NCI-H345 treated with DMSO at 0.1 percent for 48 hours (cell line): Measurements from ENCODE around the gene ZBTB25.
"Not testable (repeated sequence)": the region's sequence is repeated elsewhere in the genome, so short reads cannot be mapped to it uniquely, and the experiment has no call there.

ENCODE experiments used
- DNase-seq: peaks from one replicate; lab custom pipeline; 2025; ENCODE audit not compliant: unreplicated experiment; lab: John Stamatoyannopoulos, UW

ZBTB25 gene

DNA sequence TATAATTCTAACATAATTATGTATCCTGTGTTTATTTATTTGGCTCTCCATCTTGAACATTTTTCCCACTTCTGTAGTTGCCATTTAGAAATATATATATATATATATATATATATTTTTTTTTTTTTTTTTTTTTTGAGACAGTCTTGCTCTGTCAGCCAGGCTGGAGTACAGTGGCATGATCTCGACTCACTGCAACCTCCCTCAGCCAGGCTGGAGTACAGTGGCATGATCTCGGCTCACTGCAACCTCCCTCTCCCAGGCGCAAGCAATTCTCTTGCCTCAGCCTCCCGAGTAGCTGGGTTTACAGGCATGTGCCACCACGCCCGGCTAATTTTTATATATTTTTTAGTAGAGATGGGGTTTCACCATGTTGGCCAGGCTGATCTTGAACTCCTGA lies 14.0 kb upstream of the ZBTB25 start:
- DNase-seq, result not testable (repeated sequence)

GRCh38 chr14:64516969-64517368 lies 13.3 kb upstream of the ZBTB25 start:
- no peak for DNase-seq

- DNase-seq, result no peak
Measured at GRCh38 chr14:64515053-64515452, 11.4 kb upstream of the ZBTB25 start.

DNA sequence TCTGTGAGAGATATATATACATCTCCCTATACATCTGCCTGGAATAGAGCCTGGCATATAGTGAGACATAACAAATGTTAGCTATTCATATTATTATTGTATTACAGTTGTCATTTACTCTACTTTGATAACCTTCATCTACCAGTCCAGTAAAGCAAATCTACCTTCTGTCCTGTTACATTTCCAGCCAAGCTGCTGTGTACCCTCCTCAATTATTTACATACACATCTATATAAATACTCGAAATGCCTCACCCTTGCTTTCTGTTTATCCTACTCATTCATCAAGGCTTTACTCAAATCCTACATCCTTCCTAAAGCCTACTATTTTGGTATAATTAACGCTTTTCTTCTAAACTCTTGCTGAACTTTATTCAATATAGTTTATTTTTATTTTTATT lies 9.6 kb upstream of the ZBTB25 start:
- no peak for DNase-seq

GRCh38 chr14:64510825-64511671 lies 7.4 kb upstream of the ZBTB25 start:
- peak; percentile 66 for DNase-seq

GRCh38 chr14:64509036-64509435 lies 5.4 kb upstream of the ZBTB25 start:
- DNase-seq, result no peak

DNA sequence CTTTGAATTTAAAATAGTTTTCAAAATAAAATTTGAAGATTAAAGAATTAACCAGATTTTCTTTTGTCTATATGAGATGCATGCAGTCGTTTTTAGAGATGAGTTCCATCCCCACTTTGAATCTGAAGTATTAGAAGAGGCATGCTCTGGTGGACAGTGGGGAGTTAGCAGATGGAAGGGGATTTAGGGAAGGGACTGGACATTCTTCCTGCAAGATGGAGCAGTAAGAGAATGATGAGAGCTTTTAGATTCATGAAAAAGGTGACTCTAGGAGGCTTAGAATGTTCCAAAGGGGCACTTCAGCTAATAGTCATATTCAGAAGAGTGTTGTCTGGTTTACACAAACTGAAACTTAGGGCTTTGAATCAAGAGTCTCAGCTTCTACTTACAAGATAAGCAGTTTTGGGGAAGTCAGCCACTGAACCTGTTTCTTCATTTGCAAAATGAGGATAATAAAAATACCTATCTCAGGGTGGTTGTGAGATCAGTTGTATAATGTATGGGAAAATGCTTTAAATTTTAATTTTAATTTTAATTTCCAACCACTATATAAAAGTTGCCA lies 4.7 kb upstream of the ZBTB25 start:
- DNase-seq, result no peak

- no peak for DNase-seq
Measured at GRCh38 chr14:64507376-64508156, 3.9 kb upstream of the ZBTB25 start.

DNA sequence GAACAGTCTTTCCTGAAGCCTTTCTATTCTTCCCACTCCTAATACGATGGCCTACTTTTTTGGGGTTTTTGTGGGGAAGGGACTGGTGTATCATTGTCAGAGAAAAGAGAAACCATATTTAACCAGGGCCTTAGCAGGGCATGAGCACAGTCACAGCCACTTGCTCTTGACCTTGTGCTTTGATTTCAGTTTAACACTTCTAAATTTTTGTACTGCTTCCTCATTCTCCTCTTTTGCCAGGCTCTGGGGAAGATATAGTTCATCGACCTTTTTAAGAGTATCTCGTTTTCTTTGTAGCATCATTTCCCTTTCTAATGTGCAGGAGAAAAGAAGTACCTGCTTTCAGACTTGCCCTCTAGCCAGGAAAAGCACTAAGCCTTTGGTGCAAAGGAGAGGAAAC lies 3.1 kb upstream of the ZBTB25 start:
- no peak for DNase-seq

DNA sequence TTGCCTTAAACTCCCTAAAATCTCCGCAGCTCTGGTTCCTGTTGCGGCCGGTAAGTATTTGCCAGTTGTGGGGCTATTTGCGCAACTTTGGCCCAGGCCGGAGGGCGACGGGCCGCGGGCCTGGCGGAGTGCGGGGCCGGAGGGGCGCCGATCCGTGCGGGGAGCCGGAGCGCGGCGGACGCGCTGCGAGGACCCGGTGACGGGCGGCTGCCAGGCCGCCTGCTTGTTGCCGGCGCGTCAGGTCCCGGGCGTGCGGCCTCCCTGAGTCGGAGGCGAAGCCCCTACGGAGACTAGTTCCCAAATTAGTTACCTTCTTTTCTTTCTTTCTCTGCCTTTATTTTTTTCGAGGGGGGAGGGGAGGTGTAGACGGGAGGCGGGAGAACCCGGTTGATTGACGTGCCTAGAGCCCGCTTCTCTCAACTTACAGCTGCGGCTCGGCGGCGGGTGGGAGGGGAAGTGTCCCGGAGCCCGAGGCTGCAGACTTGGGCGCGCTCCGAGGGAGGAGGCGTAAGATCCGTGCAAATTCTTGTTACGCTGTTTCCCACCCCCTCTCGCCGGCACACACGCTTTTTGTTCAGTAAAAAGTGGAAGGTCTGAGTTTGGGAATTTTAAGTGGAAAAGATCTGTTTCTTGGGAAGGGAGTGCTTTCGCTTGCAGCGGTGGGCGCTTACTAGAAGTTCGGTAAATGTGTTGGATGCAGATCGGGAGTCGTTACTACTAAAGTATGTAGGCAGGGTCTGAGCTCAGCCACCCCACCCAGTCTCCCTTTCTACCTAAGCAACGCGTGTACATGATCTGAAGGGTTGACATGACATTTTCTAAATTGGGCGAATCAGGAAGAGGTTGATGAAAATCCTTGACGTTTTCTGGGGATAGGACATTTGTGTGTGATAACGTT lies 1.5 kb upstream of the ZBTB25 start:
- DNase-seq, result peak; percentile 66

- DNase-seq, result peak; percentile 49
Measured at GRCh38 chr14:64504310-64504896, 765 bp upstream of the ZBTB25 start, which contains the start of gene ZBTB1. ZBTB1 (plus strand) TSS chr14:64504770; CDS start chr14:64521505, 16,735 bp downstream.

- no peak for DNase-seq
Measured at GRCh38 chr14:64502887-64503433, 678 bp downstream of the ZBTB25 start.

DNA sequence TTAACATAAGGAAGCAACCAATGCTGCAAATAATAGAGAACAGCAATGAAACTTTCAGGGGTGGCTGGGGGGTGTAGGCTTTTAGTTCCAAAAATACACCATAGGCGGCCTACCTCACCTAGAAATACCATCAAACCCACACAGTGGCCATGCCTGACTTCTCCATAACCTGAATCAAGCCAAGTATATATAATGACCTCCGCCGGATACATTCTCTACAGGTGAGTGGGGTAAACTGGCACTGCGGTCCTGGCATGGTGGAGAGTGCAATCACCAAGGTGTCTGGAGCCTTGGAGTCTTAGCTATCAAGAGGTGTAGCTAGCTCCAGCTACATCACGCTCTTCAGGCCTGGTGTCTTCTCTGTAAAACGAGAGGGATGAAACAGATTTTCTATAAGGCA lies 1.2 kb downstream of the ZBTB25 start:
- no peak for DNase-seq

DNA sequence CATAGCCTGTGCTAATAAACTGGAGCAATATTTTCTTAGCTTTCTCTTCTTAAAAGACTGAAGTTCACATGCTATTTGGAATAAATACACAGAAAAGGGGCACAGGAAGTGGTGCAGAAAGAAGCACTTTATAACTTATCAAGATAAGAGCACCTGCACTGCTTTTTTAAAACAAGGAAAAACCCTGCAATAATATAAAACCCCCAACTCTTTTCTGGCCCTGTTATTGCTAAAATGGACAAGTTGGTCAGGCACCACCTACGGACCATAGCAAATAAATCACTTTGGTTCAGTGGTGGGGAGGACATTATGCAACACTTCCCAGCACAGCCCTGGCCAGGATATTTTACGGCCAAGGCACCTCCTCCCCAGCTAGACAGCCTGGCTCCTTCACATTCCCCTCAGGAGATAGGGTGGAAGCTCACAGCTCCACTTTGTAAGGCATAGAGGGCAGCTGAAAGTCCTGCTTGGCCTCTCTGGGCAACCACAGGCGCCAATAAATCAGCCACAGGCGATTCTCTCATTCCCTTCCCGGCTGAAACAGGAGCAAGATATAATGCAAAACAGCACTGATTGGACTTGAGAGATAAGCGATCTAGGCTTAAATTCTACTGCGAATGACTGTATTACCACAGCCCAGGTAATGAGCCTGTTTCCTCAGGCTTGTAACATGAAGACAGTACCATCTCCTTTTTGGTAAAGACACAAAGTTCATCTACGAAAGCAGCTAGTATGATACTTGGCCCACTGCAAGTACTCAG lies 2.0 kb downstream of the ZBTB25 start:
- DNase-seq, result no peak

DNA sequence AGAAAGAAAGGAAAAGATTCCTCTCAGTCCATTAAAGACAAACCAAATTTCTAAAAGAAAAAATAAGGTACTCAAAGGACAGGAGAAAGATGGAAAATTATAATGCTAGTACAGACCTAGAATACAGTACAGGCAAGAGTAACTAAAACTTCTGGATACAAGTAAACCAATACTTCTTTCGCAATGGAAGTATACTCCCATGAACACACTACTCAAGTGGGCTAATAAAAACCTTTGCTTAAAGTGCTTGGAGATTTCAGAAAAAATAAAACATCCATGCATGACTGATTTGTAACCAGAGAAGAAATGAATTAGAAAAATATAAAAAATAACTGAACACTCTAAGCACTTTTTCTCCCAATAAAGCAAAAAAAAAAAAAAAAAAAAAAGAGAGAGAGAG lies 3.5 kb downstream of the ZBTB25 start:
- DNase-seq, result no peak

DNA sequence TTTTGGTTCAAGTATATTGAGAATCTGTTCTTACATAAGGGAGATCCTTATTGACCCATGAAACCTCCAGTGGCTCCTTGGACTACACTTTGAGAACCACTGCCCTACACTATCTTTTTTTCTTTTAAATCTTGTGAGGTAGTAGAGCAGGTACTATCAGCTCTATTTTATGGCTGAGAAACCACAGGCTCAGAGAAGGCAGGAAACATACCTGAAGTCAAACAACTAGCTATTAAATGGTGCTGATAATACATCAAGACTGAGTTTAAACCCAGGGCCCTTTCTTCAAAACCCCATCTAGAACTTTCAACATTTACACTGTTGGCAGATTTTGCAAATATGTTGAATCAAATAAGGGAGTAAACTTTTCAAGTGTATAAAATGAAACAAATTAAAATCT lies 6.9 kb downstream of the ZBTB25 start:
- DNase-seq, result no peak

- DNase-seq, result no peak
Measured at GRCh38 chr14:64495252-64495651, 8.4 kb downstream of the ZBTB25 start.

DNA sequence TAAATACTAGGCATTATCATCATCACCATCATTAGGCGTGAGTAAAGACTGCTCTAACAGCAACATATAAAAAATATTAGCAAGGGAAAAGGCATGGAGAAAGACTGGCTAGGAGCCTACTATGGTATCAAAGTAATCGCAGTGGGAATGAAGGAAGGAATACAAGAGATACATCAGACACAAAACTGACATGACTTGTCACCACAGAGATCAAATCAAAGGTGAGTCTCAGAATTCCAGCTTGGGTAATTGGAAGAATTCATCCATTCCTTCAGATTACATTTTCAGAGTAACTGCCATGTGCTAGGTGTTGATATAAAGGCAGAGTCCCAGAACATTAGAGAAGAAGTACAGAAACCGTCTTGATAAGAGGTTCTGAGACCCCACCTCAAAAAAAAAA lies 10.2 kb downstream of the ZBTB25 start:
- no peak for DNase-seq

DNA sequence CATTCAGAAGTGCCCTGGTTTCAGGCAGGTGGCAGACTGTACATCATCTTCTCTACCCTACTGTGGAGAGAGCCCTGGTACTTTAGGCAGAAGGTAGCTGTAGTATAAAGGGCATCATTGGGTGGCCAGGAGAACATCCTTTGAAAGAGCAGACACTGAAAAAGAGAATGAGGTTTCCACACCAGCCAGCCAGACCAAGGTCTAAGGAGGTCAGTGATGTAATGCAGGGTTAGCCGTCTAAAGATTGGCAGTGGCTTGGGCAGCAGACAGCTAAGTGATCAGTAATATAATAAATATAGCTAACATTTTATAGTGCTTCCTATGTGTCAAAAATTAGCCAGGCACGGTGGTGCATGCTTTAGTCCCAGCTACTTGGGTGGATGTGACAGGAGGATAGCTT lies 12.0 kb downstream of the ZBTB25 start:
- no peak for DNase-seq
